GM13976 (cell line): ENCODE data around the gene CDRT4.

Experiments used
- DNase-seq: peaks from one replicate; pipeline ENCODE4 v3.0.0; 2012; ENCODE audit warnings: low spot score
- CTCF ChIP-seq: IDR thresholded peaks from 2 replicates; pipeline ENCODE4 v1.5.1; 2012; ENCODE audit warnings: borderline replicate concordance, mild to moderate bottlenecking; ENCODE audit not compliant: insufficient read depth; ENCODE audit errors: extremely low read depth, missing control alignments, control extremely low read depth
- in situ Hi-C: fragments of 300-500 bp; cut with MboI; formaldehyde crosslinking; loops from one replicate; pipeline ENCODE4 v1.12.0; 2022; ENCODE audit warnings: low sequenced_read_pairs, mixed read lengths, inconsistent platforms; ENCODE audit not compliant: unreplicated experiment

The CDRT4 gene

GRCh38 chr17:15465045-15465701 is 2.2 kb downstream of the CDRT4 start:
- no peak for DNase-seq

GRCh38 chr17:15464231-15464985 is 3.0 kb downstream of the CDRT4 start:
- in situ Hi-C loops: no loop called here
- DNase-seq: no peak
- TF ChIP-seq CTCF: no peak

More at GRCh38 chr17:15465045-15465701, 2.2 kb downstream of the CDRT4 start:
- TF ChIP-seq CTCF: no peak
- in situ Hi-C loops: no loop called here

GRCh38 chr17:15462976-15463772 is 4.2 kb downstream of the CDRT4 start:
- DNase-seq: no peak
- in situ Hi-C loops: no loop called here
- no peak for TF ChIP-seq CTCF

- in situ Hi-C loops: no loop called here
- TF ChIP-seq CTCF: no peak
- no peak for DNase-seq
Observed at GRCh38 chr17:15457723-15458094, 9.7 kb downstream of the CDRT4 start.

- no peak for DNase-seq
- TF ChIP-seq CTCF: no peak
- in situ Hi-C loops: no loop called here
Observed at GRCh38 chr17:15456972-15457722, 10.3 kb downstream of the CDRT4 start.

- TF ChIP-seq CTCF: no peak
- in situ Hi-C loops: no loop called here
Observed at GRCh38 chr17:15456496-15456895, 10.9 kb downstream of the CDRT4 start.

More at GRCh38 chr17:15456496-15456895, 10.9 kb downstream of the CDRT4 start:
- no peak for DNase-seq
